Lower lobe of right lung (tissue), 2 donors: ENCODE measurements around the gene NAV2. TPM values are rescaled to one million over a fixed set of nuclear protein-coding genes. Genes with fewer than 3 reads are reported as not detected.

Source experiments
- ATAC-seq, 2 donors: fragments of 200-7000 bp; cut with Tn5 transposase; one replicate each; pipeline ENCODE4 v1.9.1; 2020 to 2022; ENCODE audit warnings: mild to moderate bottlenecking in 2 of 2, moderate library complexity in 2 of 2
- DNase-seq: peaks from one replicate; pipeline ENCODE4 v3.0.0-alpha.2; 2020
- H3K27ac ChIP-seq: fragments of 200-600 bp; one replicate; pipeline ENCODE4 v1.8.0; 2022
- H3K27me3 ChIP-seq: fragments of 200-600 bp; one replicate; pipeline ENCODE4 v1.8.0; 2022; ENCODE audit warnings: low read depth
- H3K36me3 ChIP-seq: fragments of 200-600 bp; one replicate; pipeline ENCODE4 v1.8.0; 2022; ENCODE audit warnings: mild to moderate bottlenecking
- H3K4me1 ChIP-seq: fragments of 200-600 bp; one replicate; pipeline ENCODE4 v1.8.0; 2022
- H3K4me3 ChIP-seq: fragments of 200-600 bp; one replicate; pipeline ENCODE4 v1.8.0; 2022; ENCODE audit warnings: mild to moderate bottlenecking
- H3K9me3 ChIP-seq: fragments of 200-600 bp; one replicate; pipeline ENCODE4 v1.8.0; 2022
- intact Hi-C: fragments of 100-400 bp; cut with DNase I; formaldehyde crosslinking; loops from one replicate; pipeline ENCODE4 v1.11.0; 2022
- total RNA-seq: library from RNA; stranded (reverse); fragmentation: NEBNext Ultra II Directional; extraction: Animal tissue kit (Norgen Biotek cat#: 25700); gene quantifications from one replicate; pipeline ENCODE4 v1.2.1, GENCODE V29; 2021
- TF ChIP-seq, protein P1 (sequence below): fragments of 200-600 bp; IDR thresholded peaks from one replicate; pipeline ENCODE4 v1.8.0; 2022; ENCODE audit warnings: antibody characterized with exemption, mild to moderate bottlenecking
- donor health status: DM: no; HTN: yes; CAD: no; lungs with severe emphysema.

Gene NAV2
- total RNA-seq, 1 donor from 2014 or later: 36.9 TPM

DNA sequence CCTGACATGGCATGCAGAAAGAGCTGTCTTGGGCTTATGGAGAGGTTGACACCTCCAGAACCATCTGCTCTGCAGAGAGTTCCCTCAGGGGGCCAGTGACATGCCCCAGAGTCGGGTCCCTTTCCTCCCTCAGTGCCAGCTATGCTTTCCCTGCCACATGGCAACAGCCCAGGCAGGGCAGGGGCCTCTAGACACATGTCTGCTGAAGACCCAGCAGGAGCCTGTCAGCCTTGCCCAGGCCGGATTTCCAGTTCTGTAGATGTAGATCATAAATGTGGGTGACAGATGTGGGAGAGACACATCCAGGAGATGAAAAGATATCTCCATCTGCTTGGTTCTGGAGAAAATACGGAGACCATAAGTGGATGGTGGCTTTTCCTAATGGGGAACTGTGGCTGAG is 25.5 kb downstream of the NAV2 start:
- Histone ChIP-seq H3K4me3 (no peak overlapping the region), H3K9me3 (no peaks in the 10 kb centered on the region), H3K4me1 (peaks cover 10% of the 10 kb centered on the region), H3K27ac (no peak overlapping the region), H3K27me3 (no peaks in the 10 kb centered on the region), H3K36me3 (no peaks in the 10 kb centered on the region)
- DNase-seq (no peak), ATAC-seq (no peak)
- intact Hi-C loops: no loop called here
- TF ChIP-seq, protein P1, sequence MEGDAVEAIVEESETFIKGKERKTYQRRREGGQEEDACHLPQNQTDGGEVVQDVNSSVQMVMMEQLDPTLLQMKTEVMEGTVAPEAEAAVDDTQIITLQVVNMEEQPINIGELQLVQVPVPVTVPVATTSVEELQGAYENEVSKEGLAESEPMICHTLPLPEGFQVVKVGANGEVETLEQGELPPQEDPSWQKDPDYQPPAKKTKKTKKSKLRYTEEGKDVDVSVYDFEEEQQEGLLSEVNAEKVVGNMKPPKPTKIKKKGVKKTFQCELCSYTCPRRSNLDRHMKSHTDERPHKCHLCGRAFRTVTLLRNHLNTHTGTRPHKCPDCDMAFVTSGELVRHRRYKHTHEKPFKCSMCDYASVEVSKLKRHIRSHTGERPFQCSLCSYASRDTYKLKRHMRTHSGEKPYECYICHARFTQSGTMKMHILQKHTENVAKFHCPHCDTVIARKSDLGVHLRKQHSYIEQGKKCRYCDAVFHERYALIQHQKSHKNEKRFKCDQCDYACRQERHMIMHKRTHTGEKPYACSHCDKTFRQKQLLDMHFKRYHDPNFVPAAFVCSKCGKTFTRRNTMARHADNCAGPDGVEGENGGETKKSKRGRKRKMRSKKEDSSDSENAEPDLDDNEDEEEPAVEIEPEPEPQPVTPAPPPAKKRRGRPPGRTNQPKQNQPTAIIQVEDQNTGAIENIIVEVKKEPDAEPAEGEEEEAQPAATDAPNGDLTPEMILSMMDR: no peak

DNA sequence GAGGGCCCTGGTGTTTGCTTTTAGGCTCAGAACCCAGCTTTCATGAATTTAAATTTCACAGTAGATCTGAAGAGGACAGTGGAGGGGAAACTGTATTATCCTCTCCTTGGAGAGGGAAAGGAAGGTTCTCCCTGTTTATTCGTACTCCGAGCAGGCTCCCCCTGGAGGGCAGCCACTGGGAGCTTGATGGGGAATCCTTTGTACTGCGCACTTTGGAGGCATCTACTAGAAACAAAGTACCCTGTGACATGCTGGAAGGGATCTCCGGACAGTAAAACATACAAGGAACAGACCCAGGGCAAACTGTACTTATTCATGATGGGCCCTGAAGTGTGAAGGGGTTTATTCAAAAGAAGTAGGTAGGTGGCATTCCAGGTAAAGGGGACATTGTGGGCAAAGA is 27.2 kb downstream of the NAV2 start:
- no peak overlapping the region for H3K4me3 ChIP-seq
- no peaks in the 10 kb centered on the region for H3K27me3 ChIP-seq
- ATAC-seq (no peak), DNase-seq (no peak)
- H3K9me3 ChIP-seq: no peaks in the 10 kb centered on the region
- H3K36me3 ChIP-seq: no peaks in the 10 kb centered on the region
- H3K4me1 ChIP-seq: peaks cover 10% of the 10 kb centered on the region
- no peak overlapping the region for H3K27ac ChIP-seq
- TF ChIP-seq, protein P1: no peak
- intact Hi-C loops: loop anchor here (5.0 kb wide), 1 partner anchor 178 kb away; no protein-coding TSS in a partner anchor

DNA sequence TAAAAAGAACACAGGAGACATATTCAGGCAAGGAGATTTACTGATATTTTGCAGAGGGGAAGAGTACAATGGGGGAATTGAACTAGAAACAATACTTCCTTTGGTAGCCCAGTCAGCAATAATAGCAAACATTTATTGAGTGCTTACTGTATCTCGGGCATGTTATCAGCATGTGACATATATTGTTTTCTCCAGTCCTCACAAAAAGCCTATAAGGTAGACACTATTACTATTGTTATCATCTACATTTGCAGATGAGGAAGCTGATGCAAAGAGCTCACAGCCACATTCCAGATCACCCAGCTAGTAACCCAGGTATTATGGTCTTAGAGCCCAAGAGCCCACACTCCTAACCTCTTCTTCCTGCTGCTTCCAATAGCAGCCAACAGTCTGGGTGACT is 27.9 kb downstream of the NAV2 start:
- intact Hi-C loops: loop anchor here (5.0 kb wide), 1 partner anchor 178 kb away; no protein-coding TSS in a partner anchor
- Histone ChIP-seq H3K4me1 (peaks cover 10% of the 10 kb centered on the region), H3K9me3 (no peaks in the 10 kb centered on the region), H3K27ac (no peak overlapping the region), H3K36me3 (no peaks in the 10 kb centered on the region), H3K4me3 (no peak overlapping the region), H3K27me3 (no peaks in the 10 kb centered on the region)
- ATAC-seq: no peak
- TF ChIP-seq, protein P1: no peak
- DNase-seq: no peak

DNA sequence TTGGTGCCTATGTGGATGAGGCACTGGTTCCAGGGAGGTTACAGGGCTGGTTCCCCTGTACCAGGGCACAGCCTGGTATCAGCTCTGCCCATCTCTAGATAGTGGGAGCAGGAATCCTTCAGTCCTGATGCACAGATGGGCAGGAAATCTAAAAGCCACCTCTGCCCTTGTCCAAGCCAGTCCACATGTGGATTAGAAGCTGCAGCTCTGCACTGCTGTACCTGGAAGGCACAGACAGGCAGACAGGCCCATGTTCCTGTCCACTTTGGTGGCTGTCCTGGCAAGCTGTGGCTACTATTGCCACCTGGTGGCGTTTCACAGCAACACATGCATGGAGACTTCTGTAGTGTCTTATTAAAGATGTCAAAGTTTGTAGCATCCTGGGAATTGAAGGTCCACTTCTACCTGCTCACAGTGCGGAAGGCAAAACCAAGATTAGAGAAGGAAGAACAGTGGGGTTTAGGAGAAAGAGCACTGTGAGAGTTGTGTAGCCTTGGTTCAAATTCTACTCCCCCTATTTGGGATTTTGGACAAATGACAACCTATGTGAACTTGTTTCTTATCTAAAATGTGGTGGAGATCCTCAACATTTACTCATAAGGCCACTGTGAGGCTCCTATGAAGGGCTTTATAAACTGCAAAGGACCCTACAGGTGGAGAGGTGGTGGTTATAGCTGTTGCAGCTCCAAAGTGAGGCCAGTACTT is 30.1 kb downstream of the NAV2 start:
- Histone ChIP-seq H3K27me3 (no peaks in the 10 kb centered on the region), H3K27ac (no peak overlapping the region), H3K36me3 (no peaks in the 10 kb centered on the region), H3K9me3 (no peaks in the 10 kb centered on the region), H3K4me3 (no peak overlapping the region), H3K4me1 (peaks cover 10% of the 10 kb centered on the region)
- ATAC-seq (peak; percentile 91 to 94), DNase-seq (peak; percentile 79)
- intact Hi-C loops: loop anchor here (5.0 kb wide), 1 partner anchor 180 kb away; no protein-coding TSS in a partner anchor
- TF ChIP-seq, protein P1: peak; percentile 91

DNA sequence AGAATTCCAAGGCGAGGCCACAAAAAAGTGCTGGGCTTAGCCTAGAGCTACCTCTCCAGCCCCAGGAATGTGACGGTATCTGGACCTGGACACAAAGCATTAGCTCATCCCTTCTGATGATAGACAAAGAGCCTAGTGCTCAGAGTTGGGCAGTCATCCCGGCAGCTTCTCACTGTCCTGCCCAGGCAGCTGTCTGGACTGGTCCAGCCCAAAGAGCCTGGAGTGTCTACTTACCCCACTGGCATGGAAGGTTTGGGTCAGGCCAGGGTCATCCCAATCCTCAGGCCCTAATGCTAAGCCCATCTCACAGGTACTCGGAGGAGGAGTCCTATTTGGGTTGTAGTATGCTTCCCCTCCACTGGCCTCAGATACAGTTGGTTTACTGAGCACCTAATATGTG is 31.0 kb downstream of the NAV2 start:
- DNase-seq (no peak), ATAC-seq (peak in 1 of 2 donors; percentile 40)
- Histone ChIP-seq H3K36me3 (no peaks in the 10 kb centered on the region), H3K9me3 (no peaks in the 10 kb centered on the region), H3K4me1 (peaks cover 10% of the 10 kb centered on the region), H3K27ac (no peak overlapping the region), H3K4me3 (no peak overlapping the region), H3K27me3 (no peaks in the 10 kb centered on the region)
- TF ChIP-seq, protein P1: no peak
- intact Hi-C loops: loop anchor here (5.0 kb wide), 1 partner anchor 181 kb away; no protein-coding TSS in a partner anchor
